Uterus (tissue), 4 donors: Measurements from ENCODE around the gene PTPRQ. TPM values are rescaled to one million over a fixed set of nuclear protein-coding genes. Genes with fewer than 3 reads are reported as not detected.
"Not testable (repeated sequence)": the region's sequence is repeated elsewhere in the genome, so short reads cannot be mapped to it uniquely, and the experiment has no call there.

Experiments used
- DNase-seq, 2 donors: peaks; one replicate each; pipeline ENCODE4 v3.0.0-alpha.2; 2019 to 2020
- H3K27ac ChIP-seq, 2 donors: fragments of 200-600 bp; sonication (generic); 1 replicate in 1 of 2; 2 replicates in 1 of 2; pipeline ENCODE4 v1.5.1; 2016 to 2018
- H3K27me3 ChIP-seq, 2 donors: fragments of 200-600 bp; sonication (generic); one replicate each; pipeline ENCODE4 v1.5.1; 2018 to 2019; ENCODE audit warnings: control low read depth in 1 of 2
- H3K36me3 ChIP-seq, 2 donors: fragments of 200-600 bp; sonication (generic); one replicate each; pipeline ENCODE4 v1.5.1; 2019; ENCODE audit warnings: control low read depth in 1 of 2
- H3K4me1 ChIP-seq, 2 donors: fragments of 200-600 bp; sonication (generic); one replicate each; pipeline ENCODE4 v1.5.1; 2018 to 2019; ENCODE audit warnings: control low read depth in 1 of 2
- H3K4me3 ChIP-seq, 2 donors: fragments of 200-600 bp; sonication (generic); 1 replicate in 1 of 2; 2 replicates in 1 of 2; pipeline ENCODE4 v1.5.1; 2018 to 2019; ENCODE audit warnings: mild to moderate bottlenecking in 1 of 2
- H3K9me3 ChIP-seq, 2 donors: fragments of 200-600 bp; sonication (generic); one replicate each; pipeline ENCODE4 v1.5.1; 2019; ENCODE audit warnings: control low read depth in 1 of 2
- POLR2A ChIP-seq, 2 donors: fragments of 450-650 bp; IDR thresholded peaks; one replicate each; pipeline ENCODE4 v1.6.1; 2016; ENCODE audit warnings: antibody characterized with exemption in 2 of 2, mild to moderate bottlenecking in 1 of 2, moderate library complexity in 1 of 2
- intact Hi-C: fragments of 100-400 bp; cut with DNase I; formaldehyde crosslinking; loops from one replicate; pipeline ENCODE4 v1.15.1; 2023; ENCODE audit warnings: low total_unique reads
- total RNA-seq, 4 donors: library from RNA; depleted of rRNA in 3 of 4; stranded (reverse); fragments of >200 nt in 3 of 4; gene quantifications; one replicate each; pipeline versions ENCODE4 v1.1.0 to v1.2.4, GENCODE V29; 2014 to 2023
- TF ChIP-seq, protein P1 (sequence below), 4 experiments: fragments of 200-600 bp in 2 of 4; fragments of 450-650 bp in 2 of 4; sonication (generic) in 2 of 4; IDR thresholded peaks; one replicate each; pipeline ENCODE4 v1.5.1; 2016 to 2019; ENCODE audit warnings: antibody characterized with exemption in 4 of 4, mild to moderate bottlenecking in 2 of 4, moderate library complexity in 1 of 4
- donor health status: DM: yes; HTN: yes; CAD: no.

Gene PTPRQ
- total RNA-seq, 4 donors from 2014 or later = 0.29 to 1.3 (median 1.0) TPM; not detected in 1

DNA sequence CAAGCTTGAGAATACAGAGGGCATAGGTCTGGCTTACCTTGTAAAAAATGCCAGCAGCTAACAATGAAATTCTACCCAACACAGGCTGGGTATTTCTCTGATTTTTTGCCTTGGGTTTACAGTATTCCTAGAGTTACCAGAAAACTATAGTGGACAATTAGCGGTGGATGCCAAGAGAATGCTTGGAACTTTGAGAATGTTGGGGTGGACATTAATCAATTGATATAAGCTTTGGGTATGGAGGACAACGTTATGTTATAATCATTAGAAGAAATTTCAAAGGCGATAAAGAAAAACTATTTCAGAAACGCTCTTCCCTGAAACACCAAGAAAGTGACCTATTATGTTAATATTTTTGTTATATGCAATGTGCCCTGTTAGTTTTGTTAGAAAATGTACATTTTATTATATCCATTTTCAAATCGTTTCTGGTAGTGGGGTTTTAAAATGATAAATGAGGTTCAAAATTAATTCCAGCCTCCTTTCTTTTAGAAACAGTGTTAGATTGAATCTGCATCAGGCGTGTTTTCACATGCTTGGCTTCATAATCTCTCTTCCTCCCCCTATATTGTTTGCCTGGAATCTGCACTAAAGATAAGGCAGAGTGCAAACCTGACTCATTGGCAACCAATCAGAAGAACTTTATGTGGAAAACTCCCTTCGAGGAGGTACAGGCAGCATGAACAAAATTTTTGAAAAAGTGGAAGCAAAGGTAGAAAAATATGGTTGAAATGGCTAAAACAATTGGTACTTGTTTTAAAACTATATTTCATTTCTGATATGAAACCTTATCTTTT is 1.4 kb upstream of the PTPRQ start:
- H3K27me3 ChIP-seq = no peaks in the 10 kb centered on the region
- H3K4me1 ChIP-seq = no peaks in the 10 kb centered on the region
- intact Hi-C loops = no loop called here
- no peaks in the 10 kb centered on the region for H3K36me3 ChIP-seq
- no peak overlapping the region for H3K4me3 ChIP-seq
- DNase-seq = no peak
- no peak for TF ChIP-seq POLR2A (IDR thresholded peaks at IDR 0.05)
- TF ChIP-seq, protein P1, sequence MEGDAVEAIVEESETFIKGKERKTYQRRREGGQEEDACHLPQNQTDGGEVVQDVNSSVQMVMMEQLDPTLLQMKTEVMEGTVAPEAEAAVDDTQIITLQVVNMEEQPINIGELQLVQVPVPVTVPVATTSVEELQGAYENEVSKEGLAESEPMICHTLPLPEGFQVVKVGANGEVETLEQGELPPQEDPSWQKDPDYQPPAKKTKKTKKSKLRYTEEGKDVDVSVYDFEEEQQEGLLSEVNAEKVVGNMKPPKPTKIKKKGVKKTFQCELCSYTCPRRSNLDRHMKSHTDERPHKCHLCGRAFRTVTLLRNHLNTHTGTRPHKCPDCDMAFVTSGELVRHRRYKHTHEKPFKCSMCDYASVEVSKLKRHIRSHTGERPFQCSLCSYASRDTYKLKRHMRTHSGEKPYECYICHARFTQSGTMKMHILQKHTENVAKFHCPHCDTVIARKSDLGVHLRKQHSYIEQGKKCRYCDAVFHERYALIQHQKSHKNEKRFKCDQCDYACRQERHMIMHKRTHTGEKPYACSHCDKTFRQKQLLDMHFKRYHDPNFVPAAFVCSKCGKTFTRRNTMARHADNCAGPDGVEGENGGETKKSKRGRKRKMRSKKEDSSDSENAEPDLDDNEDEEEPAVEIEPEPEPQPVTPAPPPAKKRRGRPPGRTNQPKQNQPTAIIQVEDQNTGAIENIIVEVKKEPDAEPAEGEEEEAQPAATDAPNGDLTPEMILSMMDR (IDR thresholded peaks at IDR 0.05) = no peak
- H3K9me3 ChIP-seq = no peaks in the 10 kb centered on the region
- no peak overlapping the region for H3K27ac ChIP-seq

DNA sequence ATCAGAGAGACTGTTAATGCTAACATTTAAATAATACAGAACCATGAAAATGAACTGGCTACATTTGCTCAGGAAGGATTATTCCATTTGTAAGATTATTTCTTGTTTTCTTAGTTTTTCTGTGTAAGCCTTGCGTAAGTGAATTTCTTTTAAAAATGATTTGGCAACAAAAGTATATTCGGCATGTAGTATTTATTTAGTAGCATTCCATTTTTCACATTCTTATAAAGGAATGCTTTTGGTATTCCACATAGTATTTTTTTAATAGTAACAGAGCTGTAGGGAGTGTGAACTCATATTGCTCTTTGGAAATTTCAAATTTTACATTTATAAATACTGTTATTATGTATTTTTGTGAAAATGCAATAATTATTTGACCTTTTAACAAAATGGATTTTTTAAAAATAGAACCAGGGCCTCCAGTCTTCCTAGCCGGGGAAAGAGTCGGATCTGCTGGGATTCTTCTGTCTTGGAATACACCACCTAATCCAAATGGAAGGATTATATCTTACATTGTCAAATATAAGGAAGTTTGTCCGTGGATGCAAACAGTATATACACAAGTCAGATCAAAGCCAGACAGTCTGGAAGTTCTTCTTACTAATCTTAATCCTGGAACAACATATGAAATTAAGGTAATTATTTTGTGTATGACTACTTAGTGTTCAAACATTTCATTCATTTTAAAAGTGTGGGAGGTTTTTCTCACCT is 1.2 kb downstream of the PTPRQ start:
- no peaks in the 10 kb centered on the region for H3K36me3 ChIP-seq
- DNase-seq = no peak
- H3K27me3 ChIP-seq = no peaks in the 10 kb centered on the region
- H3K9me3 ChIP-seq = no peaks in the 10 kb centered on the region
- TF ChIP-seq POLR2A (IDR thresholded peaks at IDR 0.05) = no peak
- TF ChIP-seq, protein P1 (IDR thresholded peaks at IDR 0.05) = no peak
- no peak overlapping the region for H3K4me3 ChIP-seq
- H3K27ac ChIP-seq = no peak overlapping the region
- no peaks in the 10 kb centered on the region for H3K4me1 ChIP-seq
- intact Hi-C loops = no loop called here

DNA sequence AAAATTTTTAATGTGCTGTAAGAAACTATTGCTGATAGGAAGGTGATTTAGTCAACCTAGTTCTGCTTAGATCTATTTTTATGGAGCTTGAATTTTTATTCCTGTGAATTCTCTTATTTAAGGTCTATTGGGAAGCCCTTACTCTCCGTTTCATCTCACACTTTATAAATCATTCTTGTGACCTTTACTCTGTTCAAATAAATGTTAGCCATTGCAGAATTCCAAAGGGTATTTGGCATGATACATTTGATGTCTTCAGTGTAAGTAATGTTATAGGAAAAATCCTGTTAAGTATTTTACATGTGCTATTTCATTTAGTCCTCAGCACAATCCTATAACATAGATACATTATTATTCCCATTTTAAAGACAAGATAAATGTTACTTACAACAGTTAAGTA is 12.5 kb downstream of the PTPRQ start:
- no peaks in the 10 kb centered on the region for H3K27me3 ChIP-seq
- no peaks in the 10 kb centered on the region for H3K4me1 ChIP-seq
- H3K36me3 ChIP-seq = no peaks in the 10 kb centered on the region
- no peaks in the 10 kb centered on the region for H3K9me3 ChIP-seq
- no peak overlapping the region for H3K27ac ChIP-seq
- H3K4me3 ChIP-seq = no peak overlapping the region
- intact Hi-C loops = no loop called here
- no peak for DNase-seq
- TF ChIP-seq, protein P1 (IDR thresholded peaks at IDR 0.05) = no peak
- no peak for TF ChIP-seq POLR2A (IDR thresholded peaks at IDR 0.05)

DNA sequence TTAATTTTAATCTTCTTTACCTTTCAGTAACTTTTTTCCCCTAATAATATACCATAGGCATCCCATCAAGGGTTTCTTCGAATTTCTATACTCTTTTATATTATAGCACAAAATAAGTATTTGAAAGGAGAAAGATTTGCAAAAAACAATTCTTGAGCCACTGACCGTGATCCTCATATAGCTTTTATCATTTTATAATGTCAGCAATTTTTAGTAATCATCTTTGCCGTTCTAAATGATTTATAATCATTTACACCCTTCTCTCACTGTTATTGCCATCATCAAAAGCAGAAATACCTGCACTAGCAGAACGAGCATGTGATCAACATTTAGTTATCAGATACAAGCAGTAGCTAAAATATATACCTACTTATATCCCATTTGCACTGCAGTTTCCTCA is 16.9 kb downstream of the PTPRQ start:
- no peaks in the 10 kb centered on the region for H3K9me3 ChIP-seq
- H3K27me3 ChIP-seq = no peaks in the 10 kb centered on the region
- no peaks in the 10 kb centered on the region for H3K36me3 ChIP-seq
- TF ChIP-seq, protein P1 (IDR thresholded peaks at IDR 0.05) = no peak
- H3K4me1 ChIP-seq = no peaks in the 10 kb centered on the region
- no peak overlapping the region for H3K27ac ChIP-seq
- no peak for DNase-seq
- intact Hi-C loops = no loop called here
- no peak overlapping the region for H3K4me3 ChIP-seq

DNA sequence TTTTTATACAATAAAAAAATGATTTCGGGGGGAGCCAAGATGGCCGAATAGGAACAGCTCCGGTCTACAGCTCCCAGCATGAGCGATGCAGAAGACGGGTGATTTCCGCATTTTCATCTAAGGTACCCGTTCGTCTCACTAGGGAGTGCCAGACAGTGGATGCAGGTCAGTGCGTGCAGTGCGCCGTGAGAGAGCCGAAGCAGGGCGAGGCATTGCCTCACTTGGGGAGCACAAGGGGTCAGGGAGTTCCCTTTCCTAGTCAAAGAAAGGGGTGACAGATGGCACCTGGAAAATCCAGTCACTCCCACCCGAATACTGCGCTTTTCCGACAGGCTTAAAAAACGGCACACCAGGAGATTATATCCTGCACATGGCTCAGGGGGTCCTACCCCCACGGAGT is 17.8 kb downstream of the PTPRQ start:
- H3K27ac ChIP-seq, intact Hi-C loops, H3K27me3 ChIP-seq, H3K4me3 ChIP-seq, H3K9me3 ChIP-seq, DNase-seq, H3K4me1 ChIP-seq, H3K36me3 ChIP-seq: not testable (repeated sequence)
